ENCODE results near the gene RNPC3.

- TF ChIP-seq, protein P1, sequence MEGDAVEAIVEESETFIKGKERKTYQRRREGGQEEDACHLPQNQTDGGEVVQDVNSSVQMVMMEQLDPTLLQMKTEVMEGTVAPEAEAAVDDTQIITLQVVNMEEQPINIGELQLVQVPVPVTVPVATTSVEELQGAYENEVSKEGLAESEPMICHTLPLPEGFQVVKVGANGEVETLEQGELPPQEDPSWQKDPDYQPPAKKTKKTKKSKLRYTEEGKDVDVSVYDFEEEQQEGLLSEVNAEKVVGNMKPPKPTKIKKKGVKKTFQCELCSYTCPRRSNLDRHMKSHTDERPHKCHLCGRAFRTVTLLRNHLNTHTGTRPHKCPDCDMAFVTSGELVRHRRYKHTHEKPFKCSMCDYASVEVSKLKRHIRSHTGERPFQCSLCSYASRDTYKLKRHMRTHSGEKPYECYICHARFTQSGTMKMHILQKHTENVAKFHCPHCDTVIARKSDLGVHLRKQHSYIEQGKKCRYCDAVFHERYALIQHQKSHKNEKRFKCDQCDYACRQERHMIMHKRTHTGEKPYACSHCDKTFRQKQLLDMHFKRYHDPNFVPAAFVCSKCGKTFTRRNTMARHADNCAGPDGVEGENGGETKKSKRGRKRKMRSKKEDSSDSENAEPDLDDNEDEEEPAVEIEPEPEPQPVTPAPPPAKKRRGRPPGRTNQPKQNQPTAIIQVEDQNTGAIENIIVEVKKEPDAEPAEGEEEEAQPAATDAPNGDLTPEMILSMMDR (IDR thresholded peaks at IDR 0.05): no peak
- TF ChIP-seq, protein P2, sequence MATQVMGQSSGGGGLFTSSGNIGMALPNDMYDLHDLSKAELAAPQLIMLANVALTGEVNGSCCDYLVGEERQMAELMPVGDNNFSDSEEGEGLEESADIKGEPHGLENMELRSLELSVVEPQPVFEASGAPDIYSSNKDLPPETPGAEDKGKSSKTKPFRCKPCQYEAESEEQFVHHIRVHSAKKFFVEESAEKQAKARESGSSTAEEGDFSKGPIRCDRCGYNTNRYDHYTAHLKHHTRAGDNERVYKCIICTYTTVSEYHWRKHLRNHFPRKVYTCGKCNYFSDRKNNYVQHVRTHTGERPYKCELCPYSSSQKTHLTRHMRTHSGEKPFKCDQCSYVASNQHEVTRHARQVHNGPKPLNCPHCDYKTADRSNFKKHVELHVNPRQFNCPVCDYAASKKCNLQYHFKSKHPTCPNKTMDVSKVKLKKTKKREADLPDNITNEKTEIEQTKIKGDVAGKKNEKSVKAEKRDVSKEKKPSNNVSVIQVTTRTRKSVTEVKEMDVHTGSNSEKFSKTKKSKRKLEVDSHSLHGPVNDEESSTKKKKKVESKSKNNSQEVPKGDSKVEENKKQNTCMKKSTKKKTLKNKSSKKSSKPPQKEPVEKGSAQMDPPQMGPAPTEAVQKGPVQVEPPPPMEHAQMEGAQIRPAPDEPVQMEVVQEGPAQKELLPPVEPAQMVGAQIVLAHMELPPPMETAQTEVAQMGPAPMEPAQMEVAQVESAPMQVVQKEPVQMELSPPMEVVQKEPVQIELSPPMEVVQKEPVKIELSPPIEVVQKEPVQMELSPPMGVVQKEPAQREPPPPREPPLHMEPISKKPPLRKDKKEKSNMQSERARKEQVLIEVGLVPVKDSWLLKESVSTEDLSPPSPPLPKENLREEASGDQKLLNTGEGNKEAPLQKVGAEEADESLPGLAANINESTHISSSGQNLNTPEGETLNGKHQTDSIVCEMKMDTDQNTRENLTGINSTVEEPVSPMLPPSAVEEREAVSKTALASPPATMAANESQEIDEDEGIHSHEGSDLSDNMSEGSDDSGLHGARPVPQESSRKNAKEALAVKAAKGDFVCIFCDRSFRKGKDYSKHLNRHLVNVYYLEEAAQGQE (IDR thresholded peaks at IDR 0.05; ENCODE audit: insufficient read depth in 1 of 2, low read depth in 2 of 2, low read length in 1 of 2): no peak
- TF ChIP-seq SIN3A (IDR thresholded peaks at IDR 0.05; ENCODE audit: borderline replicate concordance, insufficient read depth, low read depth, low read length): no peak
- TF ChIP-seq POLR2AphosphoS5 (IDR thresholded peaks at IDR 0.05; ENCODE audit: low read depth, low read length): no peak
- no peak for TF ChIP-seq TCF7L2 (IDR thresholded peaks at IDR 0.05; ENCODE audit: low read depth, low read length)
Observed at GRCh38 chr1:103489935-103490334, 35.6 kb upstream of the RNPC3 start.

Data from Panc1 (cell line).